Activated CD4-positive, alpha-beta T cell treated with anti-CD3 and anti-CD28 coated beads, Interleukin-2, amount 10 ng/mL, durations not matched to agents 24 days and 14 days (primary cell): ENCODE data around the gene FBXL3. TPM values are rescaled to one million over a fixed set of nuclear protein-coding genes. Genes with fewer than 3 reads are reported as not detected.
A peak's percentile ranks its signal among the peaks of the same experiment; 100 is the strongest.

Experiments used
- DNase-seq: peaks from one replicate; pipeline ENCODE4 v3.0.0; 2022
- H3K27ac Mint-ChIP-seq: one replicate; pipeline ENCODE4 v1.8.0; 2022; ENCODE audit warnings: mild to moderate bottlenecking, mixed read lengths
- H3K27me3 Mint-ChIP-seq: one replicate; pipeline ENCODE4 v1.8.0; 2022; ENCODE audit warnings: mixed read lengths
- H3K36me3 Mint-ChIP-seq: one replicate; pipeline ENCODE4 v1.8.0; 2022; ENCODE audit warnings: low read depth, mild to moderate bottlenecking, mixed read lengths
- H3K4me1 Mint-ChIP-seq: one replicate; pipeline ENCODE4 v1.8.0; 2021; ENCODE audit warnings: mixed read lengths
- H3K4me3 Mint-ChIP-seq: one replicate; pipeline ENCODE4 v1.8.0; 2022; ENCODE audit warnings: mild to moderate bottlenecking, moderate library complexity, mixed read lengths
- H3K9me3 Mint-ChIP-seq: one replicate; pipeline ENCODE4 v1.8.0; 2021; ENCODE audit warnings: mixed read lengths
- intact Hi-C: fragments of 100-400 bp; cut with micrococcal nuclease; formaldehyde crosslinking; loops from one replicate; pipeline ENCODE4 v1.15.1; 2023
- total RNA-seq: library from RNA; stranded (reverse); gene quantifications from 2 replicates; pipeline ENCODE4 v1.2.3, GENCODE V29; 2022

Gene FBXL3, protein sequence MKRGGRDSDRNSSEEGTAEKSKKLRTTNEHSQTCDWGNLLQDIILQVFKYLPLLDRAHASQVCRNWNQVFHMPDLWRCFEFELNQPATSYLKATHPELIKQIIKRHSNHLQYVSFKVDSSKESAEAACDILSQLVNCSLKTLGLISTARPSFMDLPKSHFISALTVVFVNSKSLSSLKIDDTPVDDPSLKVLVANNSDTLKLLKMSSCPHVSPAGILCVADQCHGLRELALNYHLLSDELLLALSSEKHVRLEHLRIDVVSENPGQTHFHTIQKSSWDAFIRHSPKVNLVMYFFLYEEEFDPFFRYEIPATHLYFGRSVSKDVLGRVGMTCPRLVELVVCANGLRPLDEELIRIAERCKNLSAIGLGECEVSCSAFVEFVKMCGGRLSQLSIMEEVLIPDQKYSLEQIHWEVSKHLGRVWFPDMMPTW
- 36.0 and 41.6 TPM in 2 replicates for total RNA-seq

GRCh38 chr13:77026861-77027621 lies at the start of gene FBXL3:
FBXL3 (minus strand) TSS chr13:77027159; CDS start chr13:77021860, 5,299 bp downstream.
- H3K4me3 Mint-ChIP-seq: peak within 1 kb of the TSS; percentile 99
- H3K27me3 Mint-ChIP-seq: no peaks in the 10 kb centered on the region
- peaks cover 48% of the 10 kb centered on the region for H3K4me1 Mint-ChIP-seq
- H3K9me3 Mint-ChIP-seq: no peaks in the 10 kb centered on the region
- intact Hi-C loops: loop anchor here (1.0 to 5.0 kb wide), 5 partner anchors 35 to 670 kb away; partner anchors contain the start of genes CLN5 and SLAIN1
- peaks cover 19% of the 10 kb centered on the region for H3K36me3 Mint-ChIP-seq
- H3K27ac Mint-ChIP-seq: peak within 1 kb of the TSS; percentile 95
- DNase-seq: peak; percentile 94

DNA sequence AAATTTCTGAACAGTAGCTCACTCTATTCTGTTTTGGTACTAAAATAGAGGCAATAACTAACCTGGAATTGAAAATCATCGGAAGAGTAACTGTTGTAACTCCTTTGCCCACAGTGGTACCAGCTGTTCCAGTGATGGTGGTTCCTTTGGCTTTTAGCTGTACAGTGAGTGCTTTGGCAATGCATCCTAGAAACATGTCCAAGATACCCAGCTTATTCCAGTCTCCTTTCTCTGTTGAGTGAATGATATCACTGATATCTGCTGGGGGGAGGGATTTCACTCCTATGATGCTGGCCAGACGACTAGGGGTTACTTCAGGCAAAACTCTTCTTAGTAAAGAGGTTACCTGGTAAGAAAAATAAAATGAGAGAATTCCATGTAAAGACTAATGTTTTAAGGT lies 40.6 kb upstream of the FBXL3 start:
- peaks cover 41% of the 10 kb centered on the region for H3K36me3 Mint-ChIP-seq
- H3K27me3 Mint-ChIP-seq: no peaks in the 10 kb centered on the region
- DNase-seq: no peak
- no peaks in the 10 kb centered on the region for H3K9me3 Mint-ChIP-seq
- intact Hi-C loops: no loop called here
- no peak overlapping the region for H3K4me3 Mint-ChIP-seq
- no peak overlapping the region for H3K27ac Mint-ChIP-seq
- H3K4me1 Mint-ChIP-seq: no peaks in the 10 kb centered on the region

DNA sequence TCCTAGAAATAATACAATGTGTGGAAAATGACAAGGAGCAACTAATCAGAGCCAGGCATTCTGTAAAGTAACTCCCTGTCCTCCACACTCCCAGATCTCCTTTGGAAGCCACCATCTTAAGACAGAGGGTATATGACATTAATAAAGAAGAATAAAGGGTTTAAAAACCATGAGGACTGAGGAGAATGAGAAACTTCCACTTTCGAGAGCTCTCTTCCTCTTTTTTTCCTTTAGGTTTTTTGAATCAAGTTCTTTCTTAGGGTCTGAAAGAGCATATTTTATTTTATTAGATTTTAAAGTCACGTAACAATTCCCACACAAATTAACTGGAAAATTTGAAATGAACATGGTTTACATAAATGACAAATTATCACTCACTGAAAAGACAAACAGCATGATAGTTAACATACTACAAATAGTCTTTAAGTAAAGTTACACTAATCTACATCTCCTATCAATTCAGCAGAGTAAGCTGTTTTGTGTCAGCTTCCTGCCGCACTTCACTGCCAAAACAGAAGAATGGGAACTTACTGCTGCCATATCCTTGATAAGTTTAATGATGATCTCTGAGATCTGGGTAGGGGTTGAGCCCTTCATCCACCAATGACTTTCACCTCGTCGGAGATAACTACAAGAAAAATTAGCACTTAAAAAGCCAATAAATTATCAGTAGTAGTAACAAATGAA lies 38.6 kb upstream of the FBXL3 start:
- no peak for DNase-seq
- H3K4me3 Mint-ChIP-seq: no peak overlapping the region
- H3K9me3 Mint-ChIP-seq: no peaks in the 10 kb centered on the region
- no peak overlapping the region for H3K27ac Mint-ChIP-seq
- intact Hi-C loops: no loop called here
- no peaks in the 10 kb centered on the region for H3K27me3 Mint-ChIP-seq
- peaks cover 48% of the 10 kb centered on the region for H3K36me3 Mint-ChIP-seq
- H3K4me1 Mint-ChIP-seq: no peaks in the 10 kb centered on the region

DNA sequence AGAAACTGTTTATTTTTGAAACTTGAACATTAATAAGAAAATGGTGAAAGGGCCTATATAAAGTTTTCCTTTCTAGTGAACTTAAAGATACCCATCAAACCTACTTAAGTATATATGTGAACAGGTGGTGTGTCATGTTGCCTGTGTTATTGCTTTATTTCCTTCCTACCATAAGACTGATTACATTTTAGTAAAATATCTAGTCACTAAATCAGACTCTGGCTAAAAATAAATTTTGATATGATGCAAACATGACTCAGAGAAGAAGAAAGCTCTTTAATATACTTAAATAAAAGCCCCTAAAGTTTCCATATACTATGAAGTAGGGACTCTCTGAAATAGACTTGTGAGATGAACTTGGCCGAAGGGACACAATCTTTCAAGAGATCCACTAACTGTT lies 35.1 kb upstream of the FBXL3 start:
- H3K36me3 Mint-ChIP-seq: peaks cover 40% of the 10 kb centered on the region
- no peak for DNase-seq
- H3K4me1 Mint-ChIP-seq: no peaks in the 10 kb centered on the region
- H3K4me3 Mint-ChIP-seq: no peak overlapping the region
- intact Hi-C loops: no loop called here
- no peaks in the 10 kb centered on the region for H3K27me3 Mint-ChIP-seq
- H3K9me3 Mint-ChIP-seq: no peaks in the 10 kb centered on the region
- no peak overlapping the region for H3K27ac Mint-ChIP-seq

- intact Hi-C loops: no loop called here
- H3K9me3 Mint-ChIP-seq: no peaks in the 10 kb centered on the region
- H3K4me3 Mint-ChIP-seq: no peak overlapping the region
- no peaks in the 10 kb centered on the region for H3K4me1 Mint-ChIP-seq
- no peak for DNase-seq
- no peaks in the 10 kb centered on the region for H3K27me3 Mint-ChIP-seq
- no peak overlapping the region for H3K27ac Mint-ChIP-seq
- peaks cover 42% of the 10 kb centered on the region for H3K36me3 Mint-ChIP-seq
Measured at GRCh38 chr13:77061362-77061761, 34.4 kb upstream of the FBXL3 start.

- Mint-ChIP-seq H3K27me3 (no peaks in the 10 kb centered on the region), H3K27ac (peak overlapping the region; percentile 25)
- intact Hi-C loops: no loop called here
Measured at GRCh38 chr13:77056886-77057285, 29.9 kb upstream of the FBXL3 start.

GRCh38 chr13:77056382-77056781 lies 29.4 kb upstream of the FBXL3 start:
- Mint-ChIP-seq H3K27ac (no peak overlapping the region), H3K4me1 (no peaks in the 10 kb centered on the region), H3K36me3 (peaks cover 43% of the 10 kb centered on the region), H3K27me3 (no peaks in the 10 kb centered on the region), H3K9me3 (no peaks in the 10 kb centered on the region), H3K4me3 (no peak overlapping the region)
- intact Hi-C loops: no loop called here
- no peak for DNase-seq

More at GRCh38 chr13:77056886-77057285, 29.9 kb upstream of the FBXL3 start:
- Mint-ChIP-seq H3K36me3 (peaks cover 44% of the 10 kb centered on the region), H3K4me1 (no peaks in the 10 kb centered on the region), H3K4me3 (no peak overlapping the region), H3K9me3 (no peaks in the 10 kb centered on the region)
- no peak for DNase-seq

DNA sequence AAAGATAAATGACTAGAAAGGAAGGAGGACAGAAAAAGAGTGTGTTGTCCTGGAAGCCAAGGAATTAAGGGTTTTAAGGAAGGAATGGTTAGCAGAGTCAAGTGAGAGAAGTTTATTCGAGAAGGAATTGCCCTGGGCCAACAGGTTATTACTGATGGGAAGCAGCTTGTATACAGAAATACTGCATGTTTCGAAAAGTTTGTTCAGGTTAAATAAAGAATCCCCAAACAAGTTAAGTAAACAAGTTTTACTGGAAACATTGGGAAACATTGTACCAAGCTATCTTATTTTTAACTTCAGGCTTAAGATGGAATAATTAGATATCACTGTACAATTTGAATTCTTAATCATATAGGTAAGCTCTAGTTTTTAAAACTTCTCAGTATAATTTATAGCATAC lies 28.2 kb upstream of the FBXL3 start:
- H3K27ac Mint-ChIP-seq: no peak overlapping the region
- peaks cover 51% of the 10 kb centered on the region for H3K36me3 Mint-ChIP-seq
- H3K4me1 Mint-ChIP-seq: no peaks in the 10 kb centered on the region
- no peaks in the 10 kb centered on the region for H3K9me3 Mint-ChIP-seq
- no peak for DNase-seq
- intact Hi-C loops: no loop called here
- no peaks in the 10 kb centered on the region for H3K27me3 Mint-ChIP-seq
- no peak overlapping the region for H3K4me3 Mint-ChIP-seq

- H3K36me3 Mint-ChIP-seq: peaks cover 61% of the 10 kb centered on the region
- H3K27ac Mint-ChIP-seq: no peak overlapping the region
- no peak overlapping the region for H3K4me3 Mint-ChIP-seq
- H3K27me3 Mint-ChIP-seq: no peaks in the 10 kb centered on the region
- no peak for DNase-seq
- intact Hi-C loops: no loop called here
- no peaks in the 10 kb centered on the region for H3K4me1 Mint-ChIP-seq
- no peaks in the 10 kb centered on the region for H3K9me3 Mint-ChIP-seq
Measured at GRCh38 chr13:77053192-77053591, 26.2 kb upstream of the FBXL3 start.

DNA sequence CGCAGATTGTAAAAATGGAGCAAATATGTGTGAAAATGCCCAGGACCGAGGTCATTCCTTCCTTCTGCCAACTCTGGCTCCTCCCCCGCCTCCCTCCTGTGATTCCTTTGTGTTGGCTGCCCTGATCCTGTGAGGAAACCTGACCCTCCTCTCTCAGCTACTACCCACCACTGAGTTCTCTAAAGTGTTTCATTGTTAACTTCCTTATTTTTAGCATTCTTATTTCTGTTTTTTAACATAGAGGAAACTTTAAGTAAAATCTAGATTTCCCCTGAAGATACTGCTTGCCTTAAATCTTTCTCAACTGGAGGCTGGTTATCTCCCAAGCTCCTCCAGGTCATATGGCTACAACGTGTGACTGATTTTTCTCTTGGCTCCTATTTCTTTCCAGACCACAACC lies 21.7 kb upstream of the FBXL3 start:
- Mint-ChIP-seq H3K27ac (peak overlapping the region; percentile 63), H3K4me1 (peaks cover 4% of the 10 kb centered on the region), H3K36me3 (peaks cover 52% of the 10 kb centered on the region), H3K27me3 (no peaks in the 10 kb centered on the region), H3K9me3 (no peaks in the 10 kb centered on the region), H3K4me3 (no peak overlapping the region)
- intact Hi-C loops: no loop called here
- DNase-seq: no peak

GRCh38 chr13:77047649-77048343 lies 20.8 kb upstream of the FBXL3 start:
- DNase-seq: no peak
- Mint-ChIP-seq H3K4me1 (peaks cover 7% of the 10 kb centered on the region), H3K36me3 (peaks cover 55% of the 10 kb centered on the region)

DNA sequence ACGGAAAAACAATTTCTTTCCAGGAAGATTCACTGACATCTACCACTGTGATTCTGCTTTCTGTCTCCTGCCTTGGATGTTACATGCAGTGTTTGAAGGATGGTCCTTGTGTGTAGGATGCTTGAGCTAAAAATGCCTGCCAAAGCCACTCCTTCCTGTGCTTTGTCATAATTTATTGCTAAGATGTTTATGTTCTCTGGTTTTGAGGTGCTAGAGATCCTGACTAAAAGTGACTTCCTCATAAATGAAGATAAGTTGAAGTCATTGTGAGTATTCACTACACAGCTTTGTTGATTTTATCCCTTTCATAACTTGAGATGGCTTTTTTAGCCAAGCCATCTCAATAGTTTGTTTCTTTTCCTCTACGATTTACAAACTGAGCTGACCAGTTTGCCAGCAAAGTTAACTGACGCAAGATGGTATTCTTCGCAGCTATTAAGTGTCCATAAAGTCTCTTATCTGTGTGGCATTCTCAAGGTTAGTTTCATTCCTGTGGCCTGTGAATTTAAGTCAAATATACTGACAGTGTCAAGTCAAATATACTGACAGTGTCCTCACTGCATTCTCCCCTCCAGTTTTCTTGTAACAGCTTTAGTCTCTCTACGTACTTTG lies 15.7 kb upstream of the FBXL3 start:
- no peaks in the 10 kb centered on the region for H3K27me3 Mint-ChIP-seq
- intact Hi-C loops: no loop called here
- no peak for DNase-seq
- H3K9me3 Mint-ChIP-seq: no peaks in the 10 kb centered on the region
- no peak overlapping the region for H3K4me3 Mint-ChIP-seq
- H3K27ac Mint-ChIP-seq: no peak overlapping the region
- H3K4me1 Mint-ChIP-seq: peaks cover 11% of the 10 kb centered on the region
- H3K36me3 Mint-ChIP-seq: peaks cover 23% of the 10 kb centered on the region

More at GRCh38 chr13:77047649-77048343, 20.8 kb upstream of the FBXL3 start:
- H3K27me3 Mint-ChIP-seq: no peaks in the 10 kb centered on the region
- no peak overlapping the region for H3K27ac Mint-ChIP-seq
- H3K9me3 Mint-ChIP-seq: no peaks in the 10 kb centered on the region
- intact Hi-C loops: no loop called here
- H3K4me3 Mint-ChIP-seq: no peak overlapping the region

GRCh38 chr13:77040835-77041234 lies 13.9 kb upstream of the FBXL3 start:
- no peak for DNase-seq
- H3K9me3 Mint-ChIP-seq: peaks cover 6% of the 10 kb centered on the region
- peaks cover 11% of the 10 kb centered on the region for H3K36me3 Mint-ChIP-seq
- intact Hi-C loops: no loop called here
- peaks cover 6% of the 10 kb centered on the region for H3K4me1 Mint-ChIP-seq
- H3K4me3 Mint-ChIP-seq: no peak overlapping the region
- H3K27ac Mint-ChIP-seq: no peak overlapping the region
- no peaks in the 10 kb centered on the region for H3K27me3 Mint-ChIP-seq
